HG03097 (cell line): Measurements from ENCODE around the gene PRPSAP1.
"Not testable (repeated sequence)": the region's sequence is repeated elsewhere in the genome, so short reads cannot be mapped to it uniquely, and the experiment has no call there.

Experiments
- ATAC-seq: cut with Tn5 transposase; IDR thresholded peaks from one replicate; pipeline ENCODE4 v1.9.1; 2021; ENCODE audit not compliant: unreplicated experiment, low FRiP score

The PRPSAP1 gene

GRCh38 chr17:76331083-76331482 lies 22.6 kb downstream of the PRPSAP1 start:
- ATAC-seq, result no peak

DNA sequence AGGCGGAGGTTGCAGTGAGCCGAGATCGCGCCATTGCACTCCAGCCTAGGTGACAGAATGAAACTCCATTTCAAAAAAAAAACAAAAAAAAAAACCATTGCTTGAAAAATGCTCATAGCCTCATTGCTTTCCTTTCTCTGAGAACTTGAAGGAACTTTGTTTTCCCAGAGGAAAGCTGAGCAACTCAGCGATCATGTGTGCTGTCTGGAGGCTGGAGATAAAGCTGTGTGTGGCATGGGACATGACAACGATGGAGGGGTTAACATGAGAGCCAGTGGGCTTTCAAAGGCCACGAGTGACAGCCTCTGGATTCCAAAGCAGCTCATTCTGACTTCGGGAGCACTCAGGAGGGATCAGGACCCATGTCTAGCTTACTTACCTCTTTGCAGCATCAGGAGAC lies 24.1 kb downstream of the PRPSAP1 start:
- no peak for ATAC-seq

DNA sequence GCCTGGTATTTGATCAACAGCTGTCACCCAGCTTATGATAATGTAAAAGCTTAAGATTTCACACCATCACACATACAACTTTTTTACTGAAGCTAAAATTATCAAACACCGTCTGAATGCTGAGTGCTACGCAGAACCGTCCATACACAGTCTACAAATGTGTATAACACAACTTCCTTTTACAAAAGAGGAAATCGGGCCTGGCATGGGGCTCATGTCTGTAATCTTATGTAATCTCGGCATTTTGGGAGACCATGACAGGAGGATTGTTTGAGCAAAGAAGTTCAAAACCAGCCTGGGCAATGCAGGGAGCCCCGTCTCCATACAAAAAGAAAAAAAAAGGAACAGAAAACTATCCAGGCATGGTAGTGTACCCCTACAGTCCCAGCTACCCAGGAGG lies 26.0 kb downstream of the PRPSAP1 start:
- no peak for ATAC-seq

- no peak for ATAC-seq
Measured at GRCh38 chr17:76326306-76326705, 27.4 kb downstream of the PRPSAP1 start.

GRCh38 chr17:76318586-76318985 lies 35.1 kb downstream of the PRPSAP1 start:
- ATAC-seq, result no peak

DNA sequence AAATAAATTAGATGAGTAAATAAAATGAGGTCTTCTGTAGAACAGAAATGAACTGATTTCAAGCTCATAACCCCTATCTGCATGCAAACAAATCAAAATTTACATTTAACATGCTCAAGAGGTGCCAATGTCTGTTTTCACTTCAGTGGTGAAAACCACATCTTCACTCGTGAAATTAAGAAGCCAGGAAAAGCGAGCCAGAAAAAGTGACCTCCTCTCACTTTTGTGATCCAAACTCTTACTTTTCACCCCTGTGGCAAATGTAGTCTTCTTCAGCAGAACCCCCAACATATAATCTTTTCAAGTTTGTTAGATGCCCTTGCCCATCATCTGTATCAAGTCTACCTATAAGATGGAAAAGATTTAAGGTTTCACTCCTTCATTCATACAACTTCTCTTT lies 36.2 kb downstream of the PRPSAP1 start:
- no peak for ATAC-seq

- ATAC-seq, result no peak
Measured at GRCh38 chr17:76314392-76315227, 39.1 kb downstream of the PRPSAP1 start.

- ATAC-seq, result no peak
Measured at GRCh38 chr17:76312735-76313134, 41.0 kb downstream of the PRPSAP1 start.

DNA sequence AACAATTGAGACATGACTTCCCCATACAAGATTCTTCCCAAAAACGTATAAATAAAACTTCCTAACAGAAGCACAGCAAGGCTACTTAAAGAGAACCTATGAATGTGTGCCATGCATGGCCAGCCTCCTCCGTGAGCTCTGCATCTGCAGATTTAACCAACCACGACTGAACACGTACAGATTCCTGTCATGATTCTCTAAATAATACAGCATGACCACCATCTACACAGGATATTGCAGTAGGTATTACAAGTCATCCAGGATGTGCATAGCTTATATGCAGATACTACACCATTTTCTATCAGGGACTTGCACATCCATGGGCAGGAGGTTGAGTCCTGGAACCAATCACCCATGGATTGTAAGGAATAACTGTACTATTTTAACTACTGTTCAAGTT lies 44.3 kb downstream of the PRPSAP1 start:
- no peak for ATAC-seq

GRCh38 chr17:76307966-76308338 lies 45.8 kb downstream of the PRPSAP1 start, which contains the start of gene QRICH2:
Gene QRICH2, minus strand, starts transcription at chr17:76308276. Its CDS starts 278 bp downstream, at chr17:76307998.
- no peak for ATAC-seq

DNA sequence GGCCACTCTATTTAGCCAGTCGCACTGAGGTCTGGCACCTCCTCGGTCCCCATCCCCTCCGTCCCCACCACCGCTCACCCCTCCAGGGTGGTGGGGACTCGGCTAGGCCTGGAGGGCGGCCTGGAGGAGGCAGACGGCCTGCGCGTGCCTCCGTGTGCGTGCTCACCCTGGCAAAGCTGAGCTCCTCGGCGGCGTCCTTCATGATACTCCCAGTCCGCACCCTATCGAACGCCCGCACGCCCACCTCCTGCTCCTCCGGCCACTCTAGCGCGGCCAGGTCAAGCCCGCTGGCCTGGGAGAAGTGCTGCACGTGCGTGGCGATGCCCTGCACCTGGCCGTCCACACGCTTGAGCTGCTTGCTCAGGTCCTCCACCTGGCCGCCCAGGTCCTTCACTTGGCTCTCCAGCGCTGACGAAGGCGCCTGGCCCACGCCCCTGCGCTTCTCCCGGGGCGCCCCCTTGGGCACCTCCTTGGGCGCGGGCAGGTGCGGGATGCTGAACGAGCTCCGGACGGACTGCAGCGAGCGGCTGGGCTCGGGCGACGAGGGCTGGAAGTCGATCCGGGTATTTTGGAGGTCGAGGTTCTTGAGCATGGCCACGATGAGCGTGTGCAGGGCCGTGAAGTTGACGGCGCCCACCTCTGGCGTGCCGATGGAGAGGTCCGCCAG lies 46.3 kb downstream of the PRPSAP1 start:
- no peak for ATAC-seq

- ATAC-seq, result not testable (repeated sequence)
Measured at GRCh38 chr17:76305135-76305454, 48.6 kb downstream of the PRPSAP1 start.

DNA sequence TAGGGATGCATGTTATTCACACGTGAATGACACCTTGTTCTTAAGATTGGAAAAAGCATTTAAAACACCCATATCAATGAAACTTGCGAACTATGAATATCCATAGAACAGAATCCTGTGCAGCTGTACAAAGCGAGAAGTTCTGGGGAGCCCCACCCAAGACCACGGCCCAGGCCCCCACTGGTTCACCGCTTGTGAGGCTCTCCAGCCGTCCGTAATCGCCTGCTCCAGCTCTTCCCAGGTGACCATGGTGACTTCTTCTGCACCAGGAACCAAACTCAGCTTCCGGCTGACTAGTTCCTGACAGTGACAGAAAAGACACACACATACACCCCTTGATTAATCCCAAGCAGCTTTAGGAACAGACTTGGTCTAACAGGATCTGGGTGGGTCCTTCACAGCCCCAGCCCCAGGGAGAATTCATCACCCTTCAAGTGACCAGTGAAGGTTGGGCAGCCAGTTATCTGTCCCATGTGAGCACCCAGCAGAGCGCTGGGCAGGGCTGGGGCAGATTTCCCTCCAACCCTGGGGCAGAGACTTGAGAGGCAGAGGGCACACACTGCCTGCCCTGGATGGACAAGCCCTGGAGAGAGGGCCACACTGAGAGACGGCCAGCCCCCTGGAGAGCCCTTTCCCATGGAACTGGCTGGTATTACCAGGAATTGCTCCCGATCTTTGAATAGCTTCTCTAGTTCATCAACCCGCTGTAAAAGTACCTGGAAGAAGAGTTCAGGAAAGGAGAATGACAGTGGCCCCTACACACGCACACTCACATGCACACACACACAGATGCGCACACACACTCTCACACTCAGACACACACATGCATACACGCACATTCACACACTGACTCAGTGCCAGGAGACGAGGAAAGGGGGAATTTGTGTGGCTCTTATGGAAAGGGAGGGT lies 49.2 kb downstream of the PRPSAP1 start:
- no peak for ATAC-seq

- no peak for ATAC-seq
Measured at GRCh38 chr17:76297436-76297835, 56.3 kb downstream of the PRPSAP1 start.

DNA sequence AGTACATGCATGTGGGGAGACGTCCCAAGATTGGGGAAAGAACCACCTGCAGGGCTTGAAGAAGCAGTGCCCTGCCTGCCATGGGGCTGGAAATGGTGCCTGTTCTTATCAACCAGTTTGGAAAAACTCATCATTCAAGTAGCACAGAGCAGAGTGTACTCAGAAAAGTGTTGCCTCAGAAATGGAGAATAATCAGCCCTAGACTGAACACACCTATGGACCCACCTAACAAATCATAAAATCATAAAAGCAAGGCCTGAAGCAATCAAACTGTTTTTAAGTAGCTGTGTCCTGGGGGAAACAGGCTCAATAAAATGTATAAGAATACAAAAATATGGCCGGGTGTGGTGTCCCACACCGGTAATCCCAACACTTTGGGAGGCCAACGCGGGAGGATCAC lies 56.8 kb downstream of the PRPSAP1 start:
- no peak for ATAC-seq

DNA sequence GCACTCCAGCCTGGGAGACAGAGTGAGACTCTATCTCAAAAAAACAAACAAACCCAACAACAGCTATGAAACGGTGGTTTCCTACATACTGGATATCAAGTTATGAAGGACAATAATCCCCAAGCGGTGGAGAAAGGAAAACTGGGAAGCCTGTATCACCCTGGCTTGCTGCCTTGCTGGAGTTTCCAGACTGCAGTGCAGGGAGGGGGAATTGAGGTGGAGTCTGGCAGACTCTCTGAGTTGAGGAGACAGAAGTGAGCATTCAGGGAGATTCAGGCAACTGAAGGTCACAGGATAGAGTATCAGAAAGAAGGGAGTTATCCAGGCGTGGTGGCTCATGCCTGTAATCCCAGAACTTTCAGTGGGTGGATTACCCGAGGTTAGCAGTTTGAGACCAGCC lies 57.5 kb downstream of the PRPSAP1 start:
- ATAC-seq, result no peak

GRCh38 chr17:76293106-76293505 lies 60.6 kb downstream of the PRPSAP1 start:
- no peak for ATAC-seq

- no peak for ATAC-seq
Measured at GRCh38 chr17:76292567-76292966, 61.1 kb downstream of the PRPSAP1 start.

- ATAC-seq, result no peak
Measured at GRCh38 chr17:76281573-76282371, 71.9 kb downstream of the PRPSAP1 start.

- ATAC-seq, result no peak
Measured at GRCh38 chr17:76280650-76281049, 73.1 kb downstream of the PRPSAP1 start.
